Suprapubic skin (tissue), 4 donors: Measurements from ENCODE around the gene RFC2.

ENCODE experiments used
- CTCF ChIP-seq, 2 donors: fragments of 200-600 bp in 1 of 2; fragments of 450-650 bp in 1 of 2; sonication (generic) in 1 of 2; IDR thresholded peaks; one replicate each; pipeline ENCODE4 v1.5.1; 2016 to 2019; ENCODE audit warnings: antibody characterized with exemption in 2 of 2, mild to moderate bottlenecking in 1 of 2, moderate library complexity in 1 of 2
- POLR2A ChIP-seq, 2 donors: fragments of 450-650 bp; IDR thresholded peaks; one replicate each; pipeline ENCODE4 v1.6.1; 2017; ENCODE audit warnings: antibody characterized with exemption in 2 of 2, mild to moderate bottlenecking in 2 of 2, moderate library complexity in 2 of 2
- POLR2AphosphoS5 ChIP-seq, 3 donors: sonication (generic); formaldehyde crosslinking; IDR thresholded peaks; one replicate each; pipeline ENCODE4 v1.6.1; 2017; ENCODE audit warnings: antibody characterized with exemption in 3 of 3

- TF ChIP-seq CTCF (IDR thresholded peaks at IDR 0.05) (no peak), POLR2A (IDR thresholded peaks at IDR 0.05) (no peak), POLR2AphosphoS5 (IDR thresholded peaks at IDR 0.05) (no peak)
Observed at GRCh38 chr7:74286131-74286530, 31.9 kb upstream of the RFC2 start.
